Smooth muscle cell of bladder (primary cell): ENCODE results near the gene QKI. TPM values are rescaled to one million over a fixed set of nuclear protein-coding genes. Genes with fewer than 3 reads are reported as not detected.

ENCODE experiments used
- total RNA-seq: library from RNA; depleted of rRNA; stranded (reverse); fragments of >200 nt; gene quantifications from 2 replicates; pipeline ENCODE4 v1.2.3, GENCODE V29; 2014

QKI gene
- 79.8 and 93.5 TPM in 2 replicates for total RNA-seq

GRCh38 chr6:163414117-163414945, at the start of gene QKI:
TSS of gene QKI (plus strand) at chr6:163414718. CDS start at chr6:163415194, 476 bp downstream.

